AG04450 (cell line): ENCODE results near the gene KLHL17. TPM values are rescaled to one million over a fixed set of nuclear protein-coding genes. Genes with fewer than 3 reads are reported as not detected.

Source experiments
- CTCF ChIA-PET: fragments of 300-600, 350-600 bp; formaldehyde crosslinking; extraction: SDS; loops from one replicate; lab custom pipeline; 2022; ENCODE audit warnings: antibody characterized with exemption, inconsistent platforms; lab: Charles Lee
- POLR2A ChIA-PET: fragments of 350-600 bp; formaldehyde crosslinking; extraction: SDS; loops from one replicate; lab custom pipeline; 2021; ENCODE audit warnings: antibody characterized with exemption, inconsistent platforms; lab: Yijun Ruan, JAX
- DNase-seq: peaks from one replicate; pipeline ENCODE4 v3.0.0-alpha.2; 2011; ENCODE audit warnings: low read depth, low spot score
- H3K27ac ChIP-seq: one replicate; pipeline ENCODE4 v1.5.1; 2012; ENCODE audit warnings: low read depth, low read length, control low read depth
- H3K27me3 ChIP-seq: one replicate; pipeline ENCODE4 v1.6.0; 2012; ENCODE audit warnings: low read length; ENCODE audit not compliant: control insufficient read depth, insufficient read depth
- H3K4me3 ChIP-seq: 2 replicates; pipeline ENCODE4 v1.5.1; 2011; ENCODE audit warnings: mild to moderate bottlenecking, low read depth, low read length, control low read depth
- H3K9me3 ChIP-seq: 2 replicates; pipeline ENCODE4 v1.5.1; 2012; ENCODE audit warnings: low read length; ENCODE audit not compliant: control insufficient read depth, insufficient read depth
- polyA plus RNA-seq: library from polyadenylated mRNA; depleted of rRNA; stranded (reverse); fragments of >200 nt; gene quantifications from 2 replicates; pipeline ENCODE4 v1.2.3, GENCODE V29; 2011
- TF ChIP-seq, protein P1 (sequence below): IDR thresholded peaks from 2 replicates; pipeline ENCODE4 v1.5.1; 2011; ENCODE audit warnings: low read depth, low read length, control low read depth, inconsistent platforms

Gene KLHL17
- polyA plus RNA-seq, 1 experiment = 5.5 TPM

- no peak for DNase-seq
- H3K4me3 ChIP-seq = no peak overlapping the region
- H3K9me3 ChIP-seq = peaks cover 4% of the 10 kb centered on the region; the same call in 1 of the 2 replicates
- H3K27ac ChIP-seq = no peak overlapping the region
- CTCF ChIA-PET = no interaction called here
- TF ChIP-seq, protein P1, sequence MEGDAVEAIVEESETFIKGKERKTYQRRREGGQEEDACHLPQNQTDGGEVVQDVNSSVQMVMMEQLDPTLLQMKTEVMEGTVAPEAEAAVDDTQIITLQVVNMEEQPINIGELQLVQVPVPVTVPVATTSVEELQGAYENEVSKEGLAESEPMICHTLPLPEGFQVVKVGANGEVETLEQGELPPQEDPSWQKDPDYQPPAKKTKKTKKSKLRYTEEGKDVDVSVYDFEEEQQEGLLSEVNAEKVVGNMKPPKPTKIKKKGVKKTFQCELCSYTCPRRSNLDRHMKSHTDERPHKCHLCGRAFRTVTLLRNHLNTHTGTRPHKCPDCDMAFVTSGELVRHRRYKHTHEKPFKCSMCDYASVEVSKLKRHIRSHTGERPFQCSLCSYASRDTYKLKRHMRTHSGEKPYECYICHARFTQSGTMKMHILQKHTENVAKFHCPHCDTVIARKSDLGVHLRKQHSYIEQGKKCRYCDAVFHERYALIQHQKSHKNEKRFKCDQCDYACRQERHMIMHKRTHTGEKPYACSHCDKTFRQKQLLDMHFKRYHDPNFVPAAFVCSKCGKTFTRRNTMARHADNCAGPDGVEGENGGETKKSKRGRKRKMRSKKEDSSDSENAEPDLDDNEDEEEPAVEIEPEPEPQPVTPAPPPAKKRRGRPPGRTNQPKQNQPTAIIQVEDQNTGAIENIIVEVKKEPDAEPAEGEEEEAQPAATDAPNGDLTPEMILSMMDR = no peak
- H3K27me3 ChIP-seq = no peaks in the 10 kb centered on the region
- POLR2A ChIA-PET = no interaction called here
Observed at GRCh38 chr1:955474-955873, 4.9 kb upstream of the KLHL17 start.

DNA sequence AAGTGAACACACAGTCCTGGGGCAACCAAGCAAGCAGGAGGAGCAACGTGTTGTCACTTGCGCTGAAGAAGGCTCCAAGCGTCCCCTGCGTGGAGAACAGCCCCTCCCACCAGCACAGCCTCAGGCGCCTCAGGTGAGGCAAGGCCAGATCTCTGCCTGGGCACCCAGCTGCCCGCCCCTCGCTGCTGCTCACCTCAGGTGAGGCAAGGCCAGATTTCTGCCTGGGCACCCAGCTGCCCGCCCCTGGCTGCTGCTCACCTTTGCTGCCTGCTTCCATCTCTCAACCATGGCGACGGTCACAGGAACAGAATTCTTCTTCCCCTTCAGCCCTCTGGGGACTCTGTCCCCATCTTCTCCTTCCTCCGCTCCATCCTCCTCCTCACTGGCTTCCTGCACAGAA is 3.7 kb upstream of the KLHL17 start:
- Histone ChIP-seq H3K27me3 (no peaks in the 10 kb centered on the region), H3K4me3 (no peak overlapping the region), H3K27ac (no peak overlapping the region), H3K9me3 (peaks cover 4% of the 10 kb centered on the region; the same call in 1 of the 2 replicates)
- ChIA-PET POLR2A (no interaction called here), CTCF (no interaction called here)
- no peak for DNase-seq
- TF ChIP-seq, protein P1 = no peak

GRCh38 chr1:958823-959730 is 1.3 kb upstream of the KLHL17 start, which contains the start of gene NOC2L:
TSS of gene NOC2L (minus strand) at chr1:959256. CDS start at chr1:959240, 16 bp downstream.
- TF ChIP-seq, protein P1 = no peak
- DNase-seq = peak; percentile 37
- CTCF ChIA-PET = interaction anchor here (1.0 to 1.3 kb wide), 2 partner anchors 17 to 25 kb away, joined by 3 to 4 read pairs; no protein-coding TSS in a partner anchor

GRCh38 chr1:959731-960362 is 537 bp upstream of the KLHL17 start:
- Histone ChIP-seq H3K9me3 (peaks cover 4% of the 10 kb centered on the region; the same call in 1 of the 2 replicates), H3K4me3 (peak overlapping the region; percentile 65), H3K27ac (no peak overlapping the region), H3K27me3 (no peaks in the 10 kb centered on the region)
- DNase-seq = no peak
- ChIA-PET POLR2A (no interaction called here), CTCF (interaction anchor here (1.3 kb wide), 1 partner anchor 24 kb away, joined by 4 read pairs; no protein-coding TSS in a partner anchor)
- TF ChIP-seq, protein P1 = no peak

More at GRCh38 chr1:958823-959730, 1.3 kb upstream of the KLHL17 start, which contains the start of gene NOC2L:
- H3K27ac ChIP-seq = no peak within 1 kb of the TSS
- peak within 1 kb of the TSS; percentile 99 for H3K4me3 ChIP-seq
- H3K9me3 ChIP-seq = peaks cover 4% of the 10 kb centered on the region; the same call in 1 of the 2 replicates
- POLR2A ChIA-PET = interaction anchor here (0.6 to 0.9 kb wide), 3 partner anchors 16 to 61 kb away, joined by 3 read pairs; no protein-coding TSS in a partner anchor
- no peaks in the 10 kb centered on the region for H3K27me3 ChIP-seq
